HG02840 (cell line): ENCODE data around the gene TIGD3.
A peak's percentile ranks its signal among the peaks of the same experiment; 100 is the strongest.
"Not testable (repeated sequence)": the region's sequence is repeated elsewhere in the genome, so short reads cannot be mapped to it uniquely, and the experiment has no call there.

Experiments
- ATAC-seq: cut with Tn5 transposase; IDR thresholded peaks from one replicate; pipeline ENCODE4 v1.9.1; 2021; ENCODE audit warnings: mild to moderate bottlenecking, moderate library complexity, moderate number of reproducible peaks; ENCODE audit not compliant: unreplicated experiment, low FRiP score

TIGD3 gene

GRCh38 chr11:65321828-65322485, 32.6 kb upstream of the TIGD3 start:
- no peak for ATAC-seq

GRCh38 chr11:65323813-65324212, 30.7 kb upstream of the TIGD3 start:
- ATAC-seq = no peak

- ATAC-seq = no peak
Measured at GRCh38 chr11:65325435-65325834, 29.1 kb upstream of the TIGD3 start.

- no peak for ATAC-seq
Measured at GRCh38 chr11:65327021-65327420, 27.5 kb upstream of the TIGD3 start.

- no peak for ATAC-seq
Measured at GRCh38 chr11:65329478-65329877, 25.1 kb upstream of the TIGD3 start.

GRCh38 chr11:65329944-65330403, 24.6 kb upstream of the TIGD3 start:
- no peak for ATAC-seq

- no peak for ATAC-seq
Measured at GRCh38 chr11:65330544-65330943, 24.0 kb upstream of the TIGD3 start.

GRCh38 chr11:65332591-65332990, 22.0 kb upstream of the TIGD3 start:
- ATAC-seq = not testable (repeated sequence)

- no peak for ATAC-seq
Measured at GRCh38 chr11:65334696-65335295, 19.8 kb upstream of the TIGD3 start.

GRCh38 chr11:65338676-65339075, 15.9 kb upstream of the TIGD3 start:
- no peak for ATAC-seq

GRCh38 chr11:65340226-65340625, 14.3 kb upstream of the TIGD3 start:
- ATAC-seq = no peak

- no peak for ATAC-seq
Measured at GRCh38 chr11:65341856-65342255, 12.7 kb upstream of the TIGD3 start.

GRCh38 chr11:65351511-65351910, 3.0 kb upstream of the TIGD3 start:
- no peak for ATAC-seq

- ATAC-seq = no peak
Measured at GRCh38 chr11:65352783-65353182, 1.8 kb upstream of the TIGD3 start.

- no peak for ATAC-seq
Measured at GRCh38 chr11:65353376-65353775, 1.2 kb upstream of the TIGD3 start.

- ATAC-seq = no peak
Measured at GRCh38 chr11:65353900-65354264, 669 bp upstream of the TIGD3 start.

- peak; percentile 30 for ATAC-seq
Measured at GRCh38 chr11:65355013-65355775, 643 bp downstream of the TIGD3 start.

GRCh38 chr11:65355776-65356393, 1.3 kb downstream of the TIGD3 start:
- ATAC-seq = no peak

GRCh38 chr11:65356394-65356972, 1.9 kb downstream of the TIGD3 start:
- no peak for ATAC-seq

GRCh38 chr11:65357856-65358356, 3.4 kb downstream of the TIGD3 start:
- ATAC-seq = no peak
